Pancreas (tissue), 10 donors: ENCODE measurements around the gene RIPK4. TPM values are rescaled to one million over a fixed set of nuclear protein-coding genes. Genes with fewer than 3 reads are reported as not detected.

Experiments
- ATAC-seq, 4 donors: fragments of 200-7000 bp; cut with Tn5 transposase; one replicate each; pipeline versions ENCODE4 v1.8.0 to v1.9.1; 2020; ENCODE audit warnings: mild to moderate bottlenecking in 4 of 4, moderate library complexity in 4 of 4
- DNase-seq, 6 donors: peaks; one replicate each; pipeline ENCODE4 v3.0.0-alpha.2; 2020
- FAIRE-seq: peaks from 2 replicates; lab custom pipeline; 2012; peaks lifted over from hg19 to GRCh38; lab: Jason Lieb, UNC
- H3K27ac ChIP-seq, 4 donors: fragments of 200-600 bp; sonication (generic); 1 replicate in 3 of 4; 2 replicates in 1 of 4; pipeline versions ENCODE4 v1.5.0 to v1.8.0; 2020
- H3K27me3 ChIP-seq, 4 donors: fragments of 200-600 bp; one replicate each; pipeline ENCODE4 v1.8.0; 2021
- H3K36me3 ChIP-seq, 3 donors: fragments of 200-600 bp; sonication (generic) in 1 of 3; one replicate each; pipeline versions ENCODE4 v1.5.0 to v1.8.0; 2020 to 2021
- H3K4me1 ChIP-seq, 3 donors: fragments of 200-600 bp; one replicate each; pipeline ENCODE4 v1.8.0; 2021
- H3K4me3 ChIP-seq, 4 donors: fragments of 200-600 bp; sonication (generic) in 2 of 4; one replicate each; pipeline versions ENCODE4 v1.5.0 to v1.8.0; 2020 to 2021
- H3K9me3 ChIP-seq, 4 donors: fragments of 200-600 bp; one replicate each; pipeline ENCODE4 v1.8.0; 2021
- CTCF ChIP-seq, 4 donors: fragments of 200-600 bp; sonication (generic) in 3 of 4; IDR thresholded peaks; one replicate each; pipeline versions ENCODE4 v1.5.0 to v1.8.0; 2021; ENCODE audit warnings: antibody characterized with exemption in 4 of 4
- WGBS, 2 donors: extraction: QIAGEN DNeasy Blood & Tissue Kit; methylation state at CpG; one replicate each; pipeline ENCODE4 v1.1.7; 2013; 5-methylcytosine and 5-hydroxymethylcytosine counted together
- intact Hi-C, 3 donors: fragments of 100-400 bp; cut with DNase I; formaldehyde crosslinking; loops; one replicate each; pipeline versions ENCODE4 v1.11.1 to v1.14.2; 2022
- polyA plus RNA-seq, 2 donors: library from polyadenylated mRNA; stranded (reverse); fragments of 200-250 nt; gene quantifications; one replicate each; pipeline ENCODE4 v1.2.3, GENCODE V29; 2013
- total RNA-seq, 6 donors: library from RNA; stranded (reverse); fragmentation: NEBNext Ultra II Directional in 4 of 6; extraction: Animal tissue kit (Norgen Biotek cat#: 25700) in 4 of 6; gene quantifications; one replicate each; pipeline versions ENCODE4 v1.2.1 to v1.2.4, GENCODE V29; 2021 to 2023
- donor health status: healthy with polysubstance abuse.
- donor health status: DM: no; HTN: no; CAD: no; lungs with moderate emphysema.
- donor health status: DM: no; HTN: no; CAD: no.
- donor health status: control.
- donor health status: control.
- donor health status: Bipolar disorder and iron deficiency.
- donor health status: DM: yes; HTN: yes; CAD: no.
- donor health status: DM: no; HTN: no; CAD: no.
- donor health status: DM: no; HTN: no; CAD: no.
- donor health status: DM: yes; HTN: yes; CAD: no.

RIPK4 gene
- total and polyA plus RNA-seq, 8 donors = 7.7 to 18.2 (median 12.8) TPM

- 90 to 93% methylated on average over 16 of the region's 16 CpGs for WGBS, 2 donors
- Histone ChIP-seq H3K9me3 (no peaks in the 10 kb centered on the region), H3K27me3 (no peaks in the 10 kb centered on the region), H3K36me3 (peaks cover 2 to 50% (median 10%) of the 10 kb centered on the region in 3 donors), H3K27ac (no peak overlapping the region), H3K4me3 (no peak overlapping the region), H3K4me1 (peaks cover 3 to 19% (median 9%) of the 10 kb centered on the region in 3 donors)
- ATAC-seq (no peak), DNase-seq (peak in 2 of 6 donors; percentile 46 to 53), FAIRE-seq (no peak)
- TF ChIP-seq CTCF (IDR thresholded peaks at IDR 0.05) = no peak
- intact Hi-C loops = loop anchor here in 1 of 3 donors (10.0 kb wide), 1 partner anchor 66 kb away; no protein-coding TSS in a partner anchor
These were observed 16.2 kb downstream of the RIPK4 start for GRCh38 chr21:41750532-41751151.

GRCh38 chr21:41750051-41750450, 16.8 kb downstream of the RIPK4 start:
- DNase-seq (peak in 2 of 6 donors; percentile 27 to 58), ATAC-seq (no peak), FAIRE-seq (no peak)
- H3K36me3 ChIP-seq = peaks cover 2 to 50% (median 15%) of the 10 kb centered on the region in 3 donors
- H3K4me1 ChIP-seq = peaks cover 3 to 19% (median 9%) of the 10 kb centered on the region in 3 donors
- TF ChIP-seq CTCF (IDR thresholded peaks at IDR 0.05) = no peak
- no peaks in the 10 kb centered on the region for H3K9me3 ChIP-seq
- no peaks in the 10 kb centered on the region for H3K27me3 ChIP-seq
- 88 to 97% methylated on average over 7 of the region's 7 CpGs for WGBS, 2 donors
- intact Hi-C loops = loop anchor here in 1 of 3 donors (10.0 kb wide), 1 partner anchor 65 kb away; no protein-coding TSS in a partner anchor
- no peak overlapping the region for H3K27ac ChIP-seq
- H3K4me3 ChIP-seq = no peak overlapping the region

- intact Hi-C loops = no loop called here
- Histone ChIP-seq H3K9me3 (no peaks in the 10 kb centered on the region), H3K4me1 (peaks cover 3 to 19% (median 9%) of the 10 kb centered on the region in 3 donors), H3K27ac (no peak overlapping the region), H3K36me3 (peaks cover 2 to 57% (median 18%) of the 10 kb centered on the region in 3 donors), H3K27me3 (no peaks in the 10 kb centered on the region), H3K4me3 (no peak overlapping the region)
- ATAC-seq (no peak), DNase-seq (peak in 2 of 6 donors; percentile 17 to 25), FAIRE-seq (no peak)
- TF ChIP-seq CTCF (IDR thresholded peaks at IDR 0.05) = no peak
- WGBS, 2 donors = 94 to 95% methylated on average over 10 of the region's 10 CpGs
These were observed 17.6 kb downstream of the RIPK4 start for GRCh38 chr21:41749286-41749685.

GRCh38 chr21:41747943-41748738, 18.7 kb downstream of the RIPK4 start:
- FAIRE-seq (no peak), DNase-seq (peak in 2 of 6 donors; percentile 13 to 38), ATAC-seq (no peak)
- Histone ChIP-seq H3K4me1 (peaks cover 3 to 17% (median 9%) of the 10 kb centered on the region in 3 donors), H3K27me3 (no peaks in the 10 kb centered on the region), H3K9me3 (no peaks in the 10 kb centered on the region), H3K36me3 (peaks cover 5 to 68% (median 22%) of the 10 kb centered on the region in 3 donors), H3K27ac (no peak overlapping the region), H3K4me3 (no peak overlapping the region)
- WGBS, 2 donors = 83 to 85% methylated on average over 20 of the region's 20 CpGs
- intact Hi-C loops = no loop called here
- no peak for TF ChIP-seq CTCF (IDR thresholded peaks at IDR 0.05)
